Tibial artery (tissue), 4 donors: ENCODE results near the gene FAM240A.
A peak's percentile ranks its signal among the peaks of the same experiment; 100 is the strongest.

Experiments
- DNase-seq, 2 donors: peaks; one replicate each; pipeline ENCODE4 v3.0.0-alpha.2; 2019
- H3K27ac ChIP-seq, 2 donors: fragments of 200-600 bp; sonication (generic) in 1 of 2; 1 replicate in 1 of 2; 2 replicates in 1 of 2; pipeline ENCODE4 v1.5.1; 2018 to 2019; ENCODE audit warnings: mild to moderate bottlenecking in 1 of 2
- H3K27me3 ChIP-seq, 2 donors: fragments of 200-600 bp; sonication (generic) in 1 of 2; one replicate each; pipeline versions ENCODE4 v1.5.1 to v1.6.0; 2016 to 2019
- H3K36me3 ChIP-seq, 3 donors: fragments of 200-600 bp; sonication (generic) in 2 of 3; one replicate each; pipeline ENCODE4 v1.5.1; 2016 to 2019; ENCODE audit warnings: mild to moderate bottlenecking in 2 of 3
- H3K4me1 ChIP-seq, 4 donors: fragments of 200-600 bp; sonication (generic) in 2 of 4; 1 replicate in 3 of 4; 2 replicates in 1 of 4; pipeline ENCODE4 v1.5.1; 2016 to 2019
- H3K4me3 ChIP-seq, 2 donors: fragments of 200-600 bp; sonication (generic) in 1 of 2; 1 replicate in 1 of 2; 2 replicates in 1 of 2; pipeline ENCODE4 v1.5.1; 2018 to 2019; ENCODE audit warnings: mild to moderate bottlenecking in 2 of 2
- H3K9me3 ChIP-seq, 3 donors: fragments of 200-600 bp; sonication (generic) in 1 of 3; one replicate each; pipeline ENCODE4 v1.5.1; 2016 to 2019
- CTCF ChIP-seq, 2 experiments: fragments of 200-600 bp in 1 of 2; fragments of 450-650 bp in 1 of 2; IDR thresholded peaks; one replicate each; pipeline ENCODE4 v1.5.1; 2017 to 2019; ENCODE audit warnings: antibody characterized with exemption in 2 of 2, mild to moderate bottlenecking in 1 of 2, moderate library complexity in 1 of 2
- intact Hi-C: fragments of 100-400 bp; cut with DNase I; formaldehyde crosslinking; loops from one replicate; pipeline ENCODE4 v1.15.0; 2023; ENCODE audit warnings: low total_unique reads

FAM240A gene

GRCh38 chr3:46673151-46674030, 61.1 kb downstream of the FAM240A start:
- DNase-seq, result peak; percentile 11 to 53
- H3K27ac ChIP-seq, result no peak overlapping the region
- H3K9me3 ChIP-seq, result no peaks in the 10 kb centered on the region
- no peaks in the 10 kb centered on the region for H3K4me1 ChIP-seq
- no peaks in the 10 kb centered on the region for H3K27me3 ChIP-seq
- intact Hi-C loops, result no loop called here
- peaks cover 7 to 69% (median 8%) of the 10 kb centered on the region in 3 donors for H3K36me3 ChIP-seq
- H3K4me3 ChIP-seq, result no peak overlapping the region
- TF ChIP-seq CTCF (IDR thresholded peaks at IDR 0.05), result no peak

- H3K36me3 ChIP-seq, result peaks cover 7 to 77% (median 8%) of the 10 kb centered on the region in 3 donors
- H3K27me3 ChIP-seq, result no peaks in the 10 kb centered on the region
- H3K4me1 ChIP-seq, result no peaks in the 10 kb centered on the region
- no peak for TF ChIP-seq CTCF (IDR thresholded peaks at IDR 0.05)
- peak in 1 of 2 donors; percentile 46 for DNase-seq
- no peak overlapping the region for H3K4me3 ChIP-seq
- H3K27ac ChIP-seq, result no peak overlapping the region
- intact Hi-C loops, result no loop called here
- H3K9me3 ChIP-seq, result no peaks in the 10 kb centered on the region
Measured at GRCh38 chr3:46674031-46674845, 61.9 kb downstream of the FAM240A start.

GRCh38 chr3:46675426-46675825, 63.1 kb downstream of the FAM240A start:
- peaks cover 8 to 89% (median 13%) of the 10 kb centered on the region in 3 donors for H3K36me3 ChIP-seq
- no peaks in the 10 kb centered on the region for H3K4me1 ChIP-seq
- intact Hi-C loops, result no loop called here
- TF ChIP-seq CTCF (IDR thresholded peaks at IDR 0.05), result no peak
- no peak overlapping the region for H3K4me3 ChIP-seq
- no peaks in the 10 kb centered on the region for H3K9me3 ChIP-seq
- no peak overlapping the region for H3K27ac ChIP-seq
- no peaks in the 10 kb centered on the region for H3K27me3 ChIP-seq
- no peak for DNase-seq
